Stomach (tissue), 9 donors: Measurements from ENCODE around the gene EYA2. TPM values are rescaled to one million over a fixed set of nuclear protein-coding genes. Genes with fewer than 3 reads are reported as not detected.

Source experiments
- DNase-seq, 2 donors: peaks; one replicate each; pipeline versions ENCODE4 v3.0.0 to v3.0.0-alpha.2; 2013 to 2019
- H3K27ac ChIP-seq, 5 donors: fragments of 200-600 bp in 4 of 5; sonication (generic) in 4 of 5; one replicate each; pipeline ENCODE4 v1.5.1; 2013 to 2019; ENCODE audit warnings: mild to moderate bottlenecking in 1 of 5, moderate library complexity in 1 of 5
- H3K27me3 ChIP-seq, 3 donors: fragments of 200-600 bp; sonication (generic); one replicate each; pipeline ENCODE4 v1.5.1; 2017 to 2019; ENCODE audit warnings: mixed run types in 1 of 3
- H3K36me3 ChIP-seq, 4 donors: fragments of 200-600 bp; sonication (generic); 1 replicate in 3 of 4; 2 replicates in 1 of 4; pipeline ENCODE4 v1.5.1; 2016 to 2019
- H3K4me1 ChIP-seq, 4 donors: fragments of 200-600 bp; sonication (generic); one replicate each; pipeline ENCODE4 v1.5.1; 2016 to 2019
- H3K4me3 ChIP-seq, 4 donors: fragments of 200-600 bp; sonication (generic) in 3 of 4; one replicate each; pipeline ENCODE4 v1.5.1; 2016 to 2019; ENCODE audit warnings: mild to moderate bottlenecking in 1 of 4
- H3K9me3 ChIP-seq, 4 donors: fragments of 200-600 bp; sonication (generic); one replicate each; pipeline ENCODE4 v1.5.1; 2016 to 2019
- CTCF ChIP-seq, 7 experiments: fragments of 450-650 bp in 4 of 7; fragments of 200-600 bp in 3 of 7; sonication (generic) in 3 of 7; IDR thresholded peaks; one replicate each; pipeline ENCODE4 v1.5.1; 2016 to 2019; ENCODE audit warnings: antibody characterized with exemption in 7 of 7, control low read depth in 2 of 7, mild to moderate bottlenecking in 1 of 7
- EP300 ChIP-seq: sonication (generic); formaldehyde crosslinking; IDR thresholded peaks from one replicate; pipeline ENCODE4 v1.6.1; 2017; ENCODE audit warnings: antibody characterized with exemption
- POLR2A ChIP-seq, 4 donors: fragments of 450-650 bp; IDR thresholded peaks; one replicate each; pipeline ENCODE4 v1.6.1; 2016; ENCODE audit warnings: antibody characterized with exemption in 4 of 4, control low read depth in 2 of 4, mild to moderate bottlenecking in 1 of 4, moderate library complexity in 1 of 4
- POLR2AphosphoS5 ChIP-seq, 3 donors: sonication (generic); formaldehyde crosslinking; IDR thresholded peaks; one replicate each; pipeline ENCODE4 v1.6.1; 2016; ENCODE audit warnings: antibody characterized with exemption in 3 of 3
- WGBS, 5 donors: extraction: QIAGEN DNeasy Blood & Tissue Kit in 3 of 5; methylation state at CpG; one replicate each; pipeline versions ENCODE4 v1.1.5 to v1.1.7; 2013 to 2018; 5-methylcytosine and 5-hydroxymethylcytosine counted together
- intact Hi-C: fragments of 100-400 bp; cut with DNase I; formaldehyde crosslinking; loops from one replicate; pipeline ENCODE4 v1.15.1; 2023; ENCODE audit warnings: low total_unique reads
- polyA plus RNA-seq, 3 donors: library from polyadenylated mRNA; stranded (reverse); fragments of 200-250 nt; gene quantifications; one replicate each; pipeline ENCODE4 v1.2.3, GENCODE V29; 2013
- total RNA-seq, 5 donors: library from RNA; depleted of rRNA; stranded (reverse); fragments of >200 nt; gene quantifications; one replicate each; pipeline versions ENCODE4 v1.1.0 to v1.2.3, GENCODE V29; 2014 to 2016
- donor health status: healthy with polysubstance abuse.
- donor health status: Bipolar disorder and iron deficiency.
- donor health status: healthy.

The EYA2 gene
- total and polyA plus RNA-seq, 8 donors, result 1.8 to 86.2 (median 5.5) TPM

DNA sequence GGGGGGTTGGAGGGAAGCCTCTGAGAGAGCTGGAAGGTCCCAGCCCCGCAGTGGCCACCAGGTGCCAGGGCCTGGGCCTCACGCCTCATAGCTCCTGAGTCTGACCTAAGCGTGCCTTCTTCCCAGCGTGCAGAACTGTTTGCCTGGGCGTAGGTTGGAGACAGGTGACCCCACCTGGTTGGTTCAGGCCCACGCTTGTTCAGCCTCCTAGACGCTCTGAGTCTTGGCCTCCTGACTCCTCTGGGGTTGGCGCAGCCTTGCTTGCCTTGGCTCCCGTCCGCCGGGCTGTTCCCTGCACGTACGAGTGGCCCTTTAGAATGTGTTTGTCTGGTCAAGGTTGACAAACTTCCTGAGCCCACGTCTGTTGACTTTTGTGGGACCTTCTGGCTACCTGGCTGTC is 70.8 kb downstream of the EYA2 start:
- peak overlapping the region; percentile 48 to 69 (median 57) for H3K27ac ChIP-seq
- TF ChIP-seq POLR2A (IDR thresholded peaks at IDR 0.05), result no peak
- TF ChIP-seq POLR2AphosphoS5 (IDR thresholded peaks at IDR 0.05), result peak in 1 of 3 donors; percentile 38
- no peak overlapping the region for H3K4me3 ChIP-seq
- peak in 1 of 2 donors; percentile 84 for DNase-seq
- WGBS, 5 donors, result 21 to 57% (median 49%) methylated on average over 12 to 14 of the region's 14 CpGs
- H3K9me3 ChIP-seq, result no peaks in the 10 kb centered on the region
- intact Hi-C loops, result no loop called here
- H3K36me3 ChIP-seq, result no peaks in the 10 kb centered on the region
- H3K27me3 ChIP-seq, result peaks cover 0 to 8% (median 0%) of the 10 kb centered on the region in 3 donors
- H3K4me1 ChIP-seq, result peaks cover 4 to 27% (median 15%) of the 10 kb centered on the region in 4 donors

GRCh38 chr20:46967646-46968045 is 73.0 kb downstream of the EYA2 start:
- Histone ChIP-seq H3K9me3 (no peaks in the 10 kb centered on the region), H3K4me3 (no peak overlapping the region), H3K27ac (no peak overlapping the region), H3K27me3 (peaks cover 0 to 11% (median 0%) of the 10 kb centered on the region in 3 donors), H3K36me3 (no peaks in the 10 kb centered on the region), H3K4me1 (peaks cover 4 to 27% (median 15%) of the 10 kb centered on the region in 4 donors)
- TF ChIP-seq CTCF (IDR thresholded peaks at IDR 0.05) (no peak), POLR2AphosphoS5 (IDR thresholded peaks at IDR 0.05) (no peak)
- DNase-seq, result no peak
- intact Hi-C loops, result no loop called here
- 73 to 89% (median 81%) methylated on average over 2 of the region's 2 CpGs for WGBS, 5 donors

GRCh38 chr20:46970937-46971630 is 76.4 kb downstream of the EYA2 start:
- peak in 1 of 2 donors; percentile 55 for DNase-seq

DNA sequence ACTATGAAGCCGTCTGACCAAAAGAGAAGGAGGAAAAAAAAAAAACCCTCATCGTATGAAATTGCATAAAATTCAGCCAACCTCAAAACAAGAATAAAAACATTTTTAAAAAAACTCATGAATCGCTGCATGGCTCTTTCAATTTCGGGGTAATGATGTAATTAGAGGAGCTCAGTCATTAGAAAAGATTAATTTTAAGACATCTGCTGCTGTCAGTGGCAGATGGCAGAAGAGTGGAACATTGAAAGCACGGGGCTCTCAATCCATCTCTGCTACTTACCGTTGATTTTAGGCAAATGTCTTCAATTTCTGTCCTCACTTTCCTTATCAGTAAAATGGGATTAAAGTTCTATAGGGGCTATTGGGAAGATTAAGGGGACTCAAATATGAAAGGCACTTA is 79.1 kb downstream of the EYA2 start:
- Histone ChIP-seq H3K4me3 (no peak overlapping the region), H3K9me3 (no peaks in the 10 kb centered on the region), H3K36me3 (no peaks in the 10 kb centered on the region), H3K27ac (no peak overlapping the region), H3K27me3 (peaks cover 0 to 19% (median 0%) of the 10 kb centered on the region in 3 donors), H3K4me1 (no peaks in the 10 kb centered on the region)
- 65 to 84% (median 75%) methylated on average over 6 of the region's 6 CpGs for WGBS, 5 donors
- no peak for TF ChIP-seq EP300
- no peak for TF ChIP-seq CTCF (IDR thresholded peaks at IDR 0.05)
- no peak for TF ChIP-seq POLR2A (IDR thresholded peaks at IDR 0.05)
- no peak for TF ChIP-seq POLR2AphosphoS5 (IDR thresholded peaks at IDR 0.05)
- intact Hi-C loops, result no loop called here
- DNase-seq, result no peak

More at GRCh38 chr20:46970937-46971630, 76.4 kb downstream of the EYA2 start:
- Histone ChIP-seq H3K9me3 (no peaks in the 10 kb centered on the region), H3K27me3 (peaks cover 0 to 14% (median 0%) of the 10 kb centered on the region in 3 donors), H3K4me1 (no peaks in the 10 kb centered on the region), H3K27ac (no peak overlapping the region), H3K36me3 (no peaks in the 10 kb centered on the region), H3K4me3 (no peak overlapping the region)
- intact Hi-C loops, result no loop called here
- TF ChIP-seq POLR2A (IDR thresholded peaks at IDR 0.05) (no peak), POLR2AphosphoS5 (IDR thresholded peaks at IDR 0.05) (peak in 1 of 3 donors; percentile 36), EP300 (no peak), CTCF (IDR thresholded peaks at IDR 0.05) (no peak)
- WGBS, 5 donors, result 24 to 47% (median 33%) methylated on average over 4 of the region's 4 CpGs
